GM12801 (cell line): ENCODE results near the gene FRMD4B.

ENCODE experiments used
- CTCF ChIP-seq: IDR thresholded peaks from one replicate; pipeline ENCODE4 v1.5.1; 2011; ENCODE audit warnings: control low read depth; ENCODE audit not compliant: insufficient read length; ENCODE audit errors: extremely low read depth

FRMD4B gene

GRCh38 chr3:69320871-69321271 lies 65.0 kb downstream of the FRMD4B start:
- no peak for TF ChIP-seq CTCF

DNA sequence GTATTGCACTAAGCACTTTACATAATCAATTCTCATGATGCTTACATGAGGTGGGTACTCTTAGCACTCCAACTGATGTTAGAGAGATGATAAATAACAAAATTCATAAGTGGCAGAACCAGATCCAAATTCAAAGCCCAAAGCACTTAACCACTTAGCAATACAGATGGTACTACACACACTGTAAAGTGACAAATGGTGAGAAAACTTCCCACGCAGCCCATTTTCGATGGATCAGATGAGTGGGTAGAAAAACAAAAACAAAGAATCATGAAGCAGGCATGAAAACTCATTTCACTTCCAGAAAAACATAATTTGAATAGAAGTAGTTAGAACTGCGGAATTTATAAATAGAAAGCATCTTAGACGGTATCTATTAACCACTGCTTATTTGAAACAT lies 66.2 kb downstream of the FRMD4B start:
- no peak for TF ChIP-seq CTCF

GRCh38 chr3:69318410-69318809 lies 67.5 kb downstream of the FRMD4B start:
- no peak for TF ChIP-seq CTCF

DNA sequence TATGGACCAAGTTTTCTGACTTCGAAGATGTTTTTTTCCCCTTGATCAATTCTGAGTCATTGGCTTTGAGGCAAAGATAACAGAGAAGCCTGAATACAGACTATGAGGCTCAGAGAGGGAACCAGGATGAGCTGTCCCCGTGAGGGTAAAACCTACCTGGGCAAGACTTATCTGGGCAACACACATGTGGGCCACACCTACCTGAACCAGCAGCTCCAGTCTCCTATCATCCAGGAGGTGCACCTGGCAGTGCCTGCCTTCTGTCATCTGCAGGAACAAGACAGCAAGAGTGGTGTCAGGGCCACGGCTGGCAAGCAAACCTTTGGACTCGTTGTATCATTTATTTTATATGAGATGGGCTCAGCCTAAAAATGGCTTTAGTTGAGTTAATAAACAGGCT lies 72.6 kb downstream of the FRMD4B start:
- TF ChIP-seq CTCF = no peak

- no peak for TF ChIP-seq CTCF
Observed at GRCh38 chr3:69309814-69310213, 76.1 kb downstream of the FRMD4B start.

DNA sequence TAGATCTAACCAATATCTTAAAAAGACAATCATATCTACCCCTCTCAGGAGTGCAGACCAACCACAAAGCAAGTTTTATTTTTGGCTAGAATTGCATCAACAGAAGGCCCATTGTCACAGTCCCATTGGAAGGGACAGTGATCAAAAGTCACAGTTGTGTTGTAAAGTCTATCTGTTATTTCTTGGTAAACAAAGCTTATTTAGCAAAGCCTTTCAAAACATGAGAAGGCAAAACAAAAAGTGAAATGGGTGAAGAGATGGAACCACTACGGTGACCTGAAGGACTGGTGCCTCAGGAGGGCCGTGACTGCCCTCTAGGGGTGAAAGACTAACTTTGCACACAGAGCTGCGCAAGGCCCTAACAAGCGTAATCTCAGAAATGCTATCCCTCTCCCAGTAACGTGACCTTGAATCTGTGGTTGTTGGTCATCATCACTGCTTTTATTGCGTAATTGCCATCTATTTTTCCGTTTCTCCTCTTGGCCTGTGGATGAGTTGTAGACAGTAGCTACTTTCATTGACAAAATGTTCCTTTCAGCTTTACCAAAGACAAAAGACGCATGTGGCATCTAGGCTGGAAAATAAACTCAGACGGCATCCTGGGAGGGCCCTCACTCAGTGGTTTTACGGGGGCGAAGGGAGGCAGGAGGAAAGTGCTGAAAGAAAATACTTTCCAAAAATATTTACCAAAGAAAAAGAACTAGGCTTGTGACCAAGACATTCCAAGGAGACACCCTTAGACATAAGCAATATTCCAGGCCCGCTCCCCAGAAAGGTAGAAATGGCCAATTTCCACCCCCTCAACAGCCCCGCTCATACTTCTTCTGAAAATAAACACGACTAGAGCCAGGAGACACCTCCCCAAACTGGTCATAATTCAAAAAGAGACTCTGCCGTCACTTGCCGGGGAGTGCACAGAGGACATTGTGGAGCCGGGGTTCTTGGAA lies 79.4 kb downstream of the FRMD4B start:
- TF ChIP-seq CTCF = no peak

DNA sequence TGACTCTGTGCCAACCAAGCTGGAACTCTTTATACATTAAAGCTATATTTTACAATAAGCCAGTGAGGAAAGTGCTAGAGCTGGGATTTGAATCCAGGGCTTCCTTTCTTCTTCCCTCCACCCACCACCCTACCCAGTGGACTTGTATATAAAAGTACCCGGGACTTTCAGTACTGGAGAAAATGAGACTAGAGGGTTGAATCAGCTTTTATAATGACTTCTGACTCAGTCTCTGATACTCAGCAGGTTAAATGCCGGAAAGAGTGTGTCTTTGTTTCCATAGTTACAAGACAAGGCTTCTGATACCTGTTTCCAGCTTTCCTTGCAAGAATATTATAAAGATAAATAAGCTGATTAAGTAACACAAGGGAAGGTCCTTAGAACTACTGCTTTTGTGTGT lies 80.9 kb downstream of the FRMD4B start:
- TF ChIP-seq CTCF = no peak
